PC-3 (cell line): Measurements from ENCODE around the gene RAB7B.

Experiments used
- EZH2 ChIP-seq: fragments of 300-600 bp; sonication (generic); IDR thresholded peaks from one replicate; pipeline ENCODE4 v1.6.1; 2017; ENCODE audit warnings: antibody characterized with exemption, mild to moderate bottlenecking, low read length; ENCODE audit not compliant: unreplicated experiment
- TF ChIP-seq, protein P1 (sequence below): fragments of 300-600 bp; sonication (generic); conservative IDR thresholded peaks from 2 replicates; pipeline ENCODE4 v1.5.1; 2017; ENCODE audit warnings: antibody characterized with exemption, low read depth, mild to moderate bottlenecking, low read length

DNA sequence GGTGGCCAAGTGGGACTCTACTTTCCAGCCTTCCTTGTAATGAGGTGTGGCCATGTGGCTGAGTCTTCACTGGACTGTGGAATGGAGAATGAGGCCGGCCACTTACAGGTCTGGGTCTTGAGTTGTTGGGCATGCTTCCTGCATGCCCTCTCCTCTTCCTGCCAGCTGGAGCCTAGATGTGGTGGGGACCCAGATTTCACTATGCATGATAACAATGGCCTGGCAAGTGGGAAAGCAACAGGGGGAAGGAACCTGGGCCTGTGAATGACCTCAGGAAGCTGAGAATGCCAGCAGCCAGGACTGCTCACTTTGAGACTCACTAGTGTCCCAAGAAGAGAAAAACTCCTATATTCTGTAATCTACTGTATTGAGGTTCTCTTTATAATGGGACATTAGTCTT is 51.4 kb downstream of the RAB7B start:
- TF ChIP-seq, protein P1, sequence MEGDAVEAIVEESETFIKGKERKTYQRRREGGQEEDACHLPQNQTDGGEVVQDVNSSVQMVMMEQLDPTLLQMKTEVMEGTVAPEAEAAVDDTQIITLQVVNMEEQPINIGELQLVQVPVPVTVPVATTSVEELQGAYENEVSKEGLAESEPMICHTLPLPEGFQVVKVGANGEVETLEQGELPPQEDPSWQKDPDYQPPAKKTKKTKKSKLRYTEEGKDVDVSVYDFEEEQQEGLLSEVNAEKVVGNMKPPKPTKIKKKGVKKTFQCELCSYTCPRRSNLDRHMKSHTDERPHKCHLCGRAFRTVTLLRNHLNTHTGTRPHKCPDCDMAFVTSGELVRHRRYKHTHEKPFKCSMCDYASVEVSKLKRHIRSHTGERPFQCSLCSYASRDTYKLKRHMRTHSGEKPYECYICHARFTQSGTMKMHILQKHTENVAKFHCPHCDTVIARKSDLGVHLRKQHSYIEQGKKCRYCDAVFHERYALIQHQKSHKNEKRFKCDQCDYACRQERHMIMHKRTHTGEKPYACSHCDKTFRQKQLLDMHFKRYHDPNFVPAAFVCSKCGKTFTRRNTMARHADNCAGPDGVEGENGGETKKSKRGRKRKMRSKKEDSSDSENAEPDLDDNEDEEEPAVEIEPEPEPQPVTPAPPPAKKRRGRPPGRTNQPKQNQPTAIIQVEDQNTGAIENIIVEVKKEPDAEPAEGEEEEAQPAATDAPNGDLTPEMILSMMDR, result no peak
- TF ChIP-seq EZH2, result no peak
